Esophagus squamous epithelium (tissue), 4 donors: ENCODE data around the gene MX2.

Source experiments
- CTCF ChIP-seq, 6 experiments: fragments of 450-650 bp in 4 of 6; fragments of 200-600 bp in 2 of 6; sonication (generic) in 2 of 6; IDR thresholded peaks; one replicate each; pipeline ENCODE4 v1.5.1; 2016 to 2019; ENCODE audit warnings: antibody characterized with exemption in 6 of 6, mild to moderate bottlenecking in 4 of 6, moderate library complexity in 4 of 6
- POLR2A ChIP-seq, 4 donors: fragments of 450-650 bp; IDR thresholded peaks; one replicate each; pipeline ENCODE4 v1.6.1; 2017; ENCODE audit warnings: antibody characterized with exemption in 4 of 4, mild to moderate bottlenecking in 4 of 4, moderate library complexity in 3 of 4

- TF ChIP-seq POLR2A (IDR thresholded peaks at IDR 0.05), result peak in 1 of 4 donors; percentile 36
- TF ChIP-seq CTCF (IDR thresholded peaks at IDR 0.05), result no peak
Observed at GRCh38 chr21:41419921-41420862, 58.4 kb downstream of the MX2 start.
